GM19324 (cell line): Measurements from ENCODE around the gene TXNRD1.
A peak's percentile ranks its signal among the peaks of the same experiment; 100 is the strongest.

Experiments used
- ATAC-seq: cut with Tn5 transposase; IDR thresholded peaks from one replicate; pipeline ENCODE4 v1.9.1; 2021; ENCODE audit warnings: mild to moderate bottlenecking, moderate library complexity; ENCODE audit not compliant: unreplicated experiment, low FRiP score

The TXNRD1 gene

GRCh38 chr12:104359216-104359615 lies 143.6 kb downstream of the TXNRD1 start:
- no peak for ATAC-seq

- no peak for ATAC-seq
These were observed 144.6 kb downstream of the TXNRD1 start for GRCh38 chr12:104360157-104360556.

- ATAC-seq = no peak
These were observed 145.6 kb downstream of the TXNRD1 start for GRCh38 chr12:104360983-104361707.

- no peak for ATAC-seq
These were observed 150.4 kb downstream of the TXNRD1 start for GRCh38 chr12:104365921-104366410.

- ATAC-seq = no peak
These were observed 154.1 kb downstream of the TXNRD1 start for GRCh38 chr12:104369708-104370107.

GRCh38 chr12:104371043-104371870 lies 155.7 kb downstream of the TXNRD1 start:
- no peak for ATAC-seq

GRCh38 chr12:104372061-104372720 lies 156.6 kb downstream of the TXNRD1 start:
- no peak for ATAC-seq

- ATAC-seq = no peak
These were observed 157.2 kb downstream of the TXNRD1 start for GRCh38 chr12:104372721-104373335.

- no peak for ATAC-seq
These were observed 158.5 kb downstream of the TXNRD1 start for GRCh38 chr12:104374071-104374470.

GRCh38 chr12:104374806-104375205 lies 159.2 kb downstream of the TXNRD1 start:
- ATAC-seq = no peak

GRCh38 chr12:104375775-104376174 lies 160.2 kb downstream of the TXNRD1 start:
- ATAC-seq = no peak

GRCh38 chr12:104376650-104377513 lies 161.3 kb downstream of the TXNRD1 start:
- no peak for ATAC-seq

- ATAC-seq = no peak
These were observed 161.9 kb downstream of the TXNRD1 start for GRCh38 chr12:104377514-104377812.

- ATAC-seq = no peak
These were observed 162.8 kb downstream of the TXNRD1 start for GRCh38 chr12:104378427-104378826.

GRCh38 chr12:104381341-104381730 lies 165.8 kb downstream of the TXNRD1 start:
- ATAC-seq = no peak

- ATAC-seq = peak; percentile 66
These were observed 166.3 kb downstream of the TXNRD1 start for GRCh38 chr12:104381731-104382480.

- no peak for ATAC-seq
These were observed 168.7 kb downstream of the TXNRD1 start for GRCh38 chr12:104384141-104384880.

GRCh38 chr12:104385510-104385909 lies 169.9 kb downstream of the TXNRD1 start:
- ATAC-seq = no peak

GRCh38 chr12:104386461-104386860 lies 170.9 kb downstream of the TXNRD1 start:
- no peak for ATAC-seq
